HG03342 (cell line): ENCODE results near the gene SOX8.
"Not testable (repeated sequence)": the region's sequence is repeated elsewhere in the genome, so short reads cannot be mapped to it uniquely, and the experiment has no call there.

ENCODE experiments used
- ATAC-seq: cut with Tn5 transposase; IDR thresholded peaks from one replicate; pipeline ENCODE4 v1.9.1; 2021; ENCODE audit warnings: mild to moderate bottlenecking, moderate library complexity; ENCODE audit not compliant: unreplicated experiment

SOX8 gene

DNA sequence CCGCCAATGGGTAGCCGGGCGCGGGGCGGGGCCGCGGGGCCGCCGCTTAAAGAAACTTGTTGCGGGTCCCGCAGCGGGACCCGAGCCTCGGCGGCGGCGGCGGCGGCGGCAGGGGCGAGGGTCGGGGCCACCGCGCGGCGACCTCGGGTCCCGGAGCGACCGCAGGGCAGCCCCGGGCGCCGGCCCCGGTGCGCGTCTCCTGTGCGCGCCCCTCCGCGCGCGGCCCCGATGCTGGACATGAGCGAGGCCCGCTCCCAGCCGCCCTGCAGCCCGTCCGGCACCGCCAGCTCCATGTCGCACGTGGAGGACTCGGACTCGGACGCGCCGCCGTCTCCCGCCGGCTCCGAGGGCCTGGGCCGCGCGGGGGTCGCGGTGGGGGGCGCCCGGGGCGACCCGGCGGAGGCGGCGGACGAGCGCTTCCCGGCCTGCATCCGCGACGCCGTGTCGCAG lies at the start of gene SOX8:
Gene SOX8, plus strand, starts transcription at position 76 of the 450 bp plus-strand sequence. Its CDS starts 153 bp downstream, at position 229.
- no peak for ATAC-seq

DNA sequence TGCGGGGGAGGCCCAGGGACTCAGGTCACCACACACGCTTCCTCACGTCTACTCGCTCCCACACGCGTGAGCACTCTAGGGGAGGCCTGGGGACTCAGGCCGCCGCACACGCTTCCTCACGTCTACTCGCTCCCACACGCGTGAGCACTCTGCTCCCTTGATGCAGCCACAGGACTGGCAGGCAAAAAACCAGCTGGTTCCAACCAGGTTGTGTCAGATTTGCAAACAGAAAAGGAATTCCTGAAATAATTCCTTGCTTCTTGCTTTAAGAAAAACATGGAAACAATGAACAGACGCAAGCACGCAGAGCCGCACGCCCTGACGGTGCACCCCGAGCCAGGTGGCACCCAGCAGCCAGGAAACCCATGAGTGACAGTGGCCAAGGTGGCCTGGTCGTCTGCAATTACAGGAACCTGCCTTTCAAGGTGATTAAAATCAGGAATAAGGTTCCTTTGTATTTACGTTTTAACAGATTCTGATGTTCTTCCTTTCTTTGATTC lies 48.7 kb upstream of the SOX8 start:
- no peak for ATAC-seq

DNA sequence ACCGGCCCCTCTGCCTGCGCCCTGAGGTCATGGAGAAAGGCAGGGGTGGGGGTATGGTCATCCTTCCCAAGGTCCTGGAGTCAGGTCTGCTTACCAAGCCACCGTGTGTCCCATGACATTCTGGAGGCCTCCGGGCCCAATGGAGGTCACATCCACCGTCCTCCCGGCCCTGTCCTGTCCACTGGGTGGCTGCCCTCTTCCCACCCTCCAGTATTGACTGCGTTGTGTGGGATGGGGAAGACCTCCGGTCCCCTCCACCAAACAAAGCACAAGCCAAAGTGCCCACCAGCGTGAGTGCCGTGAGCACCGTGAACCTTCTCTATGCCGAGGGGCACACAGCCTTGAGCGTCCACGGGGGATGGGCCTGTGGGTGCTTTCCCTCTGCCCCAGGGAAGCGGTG lies 48.0 kb upstream of the SOX8 start:
- no peak for ATAC-seq

DNA sequence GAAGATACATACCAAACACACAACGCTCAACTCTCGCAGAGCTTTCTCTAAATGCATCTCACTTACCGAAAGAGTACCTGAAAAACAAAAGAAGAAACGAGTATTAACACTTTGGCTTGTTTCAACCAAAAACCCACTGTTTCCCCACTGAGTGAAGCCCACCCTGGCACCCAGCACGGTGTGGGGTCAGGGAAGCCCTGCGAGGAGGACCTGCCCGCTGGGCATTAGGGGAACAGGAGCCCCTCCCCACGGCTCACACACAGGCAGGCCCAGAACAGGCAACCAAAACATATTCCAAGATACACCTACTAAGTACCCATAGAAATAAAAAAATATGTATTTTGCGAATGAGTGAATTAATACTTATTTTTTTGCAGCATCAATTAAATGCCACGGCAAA lies 47.4 kb upstream of the SOX8 start:
- ATAC-seq: no peak

DNA sequence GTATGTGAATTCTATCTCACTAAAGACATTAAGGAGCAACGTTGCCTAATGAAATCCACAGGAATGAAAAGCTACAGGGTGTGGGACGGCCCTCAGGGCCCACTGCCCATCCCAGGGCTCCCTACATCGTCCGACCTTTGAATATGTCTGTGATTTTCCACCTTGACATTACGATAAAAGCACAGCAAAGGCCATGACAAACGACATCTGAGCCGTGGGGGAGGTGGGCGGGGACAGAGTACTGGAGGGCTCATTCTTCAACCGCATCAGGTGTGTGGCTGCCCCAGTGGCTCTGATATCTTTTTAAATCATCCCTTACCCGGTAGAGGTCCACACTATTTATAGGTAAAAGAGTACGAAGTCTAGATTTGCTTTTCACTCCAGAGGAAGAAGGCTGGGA lies 45.9 kb upstream of the SOX8 start:
- ATAC-seq: no peak

DNA sequence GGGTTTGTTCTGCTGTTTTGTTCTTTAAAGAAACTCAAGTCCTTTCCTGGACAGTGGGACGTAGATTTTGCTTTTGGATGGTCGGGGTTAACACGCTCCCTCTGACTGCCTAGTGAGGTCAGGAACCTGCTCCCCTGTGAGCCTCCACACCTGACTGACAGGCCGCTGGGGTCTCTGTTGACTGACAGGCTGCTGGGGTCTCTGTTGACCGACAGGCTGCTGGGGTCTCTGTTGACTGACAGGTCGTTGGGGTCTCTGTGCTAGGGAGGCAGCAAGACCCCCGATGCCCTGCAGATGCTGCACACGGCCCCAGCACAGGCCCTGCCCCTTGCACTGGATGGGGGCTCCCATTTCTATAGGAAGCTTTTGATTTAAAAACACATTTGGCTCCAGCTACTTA lies 44.3 kb upstream of the SOX8 start:
- ATAC-seq: no peak

DNA sequence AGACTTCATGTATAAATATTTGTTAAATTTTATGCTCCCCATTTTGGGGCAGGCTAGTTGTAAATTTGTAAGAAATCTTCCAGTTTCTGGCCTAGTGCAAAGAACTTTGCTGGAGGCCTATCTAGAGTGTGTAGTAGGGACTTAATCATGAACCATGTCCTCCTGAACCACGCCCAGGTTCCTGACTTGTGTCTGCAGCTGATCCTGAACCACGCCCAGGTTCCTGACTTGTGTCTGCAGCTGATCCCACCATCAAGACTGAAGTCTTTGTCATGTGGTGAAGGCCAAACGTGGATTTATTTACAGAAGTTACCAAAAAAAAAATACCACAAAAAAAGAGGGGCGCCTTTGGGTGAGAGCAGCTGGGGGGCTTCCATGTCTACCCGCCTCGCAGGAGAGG lies 43.8 kb upstream of the SOX8 start:
- ATAC-seq: no peak

DNA sequence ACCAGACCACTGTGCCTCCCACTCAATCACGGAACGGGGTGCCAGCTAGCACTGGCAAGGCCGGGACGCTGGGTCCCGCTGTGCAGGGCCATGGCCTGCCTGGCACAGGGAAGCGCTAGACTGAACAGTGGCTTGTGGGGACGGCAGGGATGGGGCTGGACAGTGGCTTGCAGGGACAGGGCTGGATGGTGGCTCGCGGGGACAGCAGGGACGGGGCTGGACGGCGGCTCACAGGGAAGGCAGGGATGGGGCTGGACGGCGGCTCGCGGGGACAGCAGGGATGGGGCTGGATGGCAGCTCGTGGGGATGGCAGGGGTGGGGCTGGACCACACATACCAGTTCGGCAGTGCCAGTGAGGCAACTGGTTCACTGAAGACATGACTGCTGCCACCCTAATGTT lies 43.4 kb upstream of the SOX8 start:
- no peak for ATAC-seq

DNA sequence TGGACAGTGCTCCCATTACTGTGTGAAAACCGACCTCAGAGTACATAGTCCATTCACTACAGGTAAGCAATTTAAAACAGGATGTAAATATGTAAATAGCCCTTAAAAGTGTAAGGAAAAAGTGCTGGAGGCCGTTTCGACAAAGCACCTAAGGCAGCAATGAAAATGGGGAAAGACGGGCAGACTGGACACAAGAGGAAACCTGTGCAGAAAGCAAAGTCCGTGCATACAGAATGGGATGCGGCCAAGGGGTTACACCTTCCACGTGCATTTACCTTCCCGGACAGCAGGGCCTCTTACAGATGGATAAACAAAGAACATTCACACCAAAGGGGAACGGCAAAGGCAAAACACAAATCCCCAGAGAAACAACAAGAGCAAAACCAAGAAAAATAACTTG lies 42.8 kb upstream of the SOX8 start:
- no peak for ATAC-seq

DNA sequence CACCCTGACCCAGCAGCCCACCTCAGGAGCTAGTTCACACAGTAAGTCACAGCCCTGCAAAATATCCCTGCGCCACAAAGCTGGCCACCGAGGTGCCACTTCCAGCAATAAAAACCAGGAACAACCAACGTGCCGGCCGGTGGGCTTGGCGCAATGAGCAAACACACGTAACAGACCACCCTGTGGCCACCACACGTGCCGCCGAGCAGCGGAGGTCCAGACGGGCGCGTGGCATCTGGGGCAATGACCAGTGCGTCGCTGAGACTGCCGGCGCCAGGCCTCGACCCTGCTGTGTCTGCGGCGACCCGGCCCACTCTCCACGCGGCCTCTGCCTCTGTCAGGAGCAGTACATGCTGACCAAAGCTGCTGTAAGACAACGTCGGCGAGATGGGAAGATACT lies 42.3 kb upstream of the SOX8 start:
- ATAC-seq: no peak

DNA sequence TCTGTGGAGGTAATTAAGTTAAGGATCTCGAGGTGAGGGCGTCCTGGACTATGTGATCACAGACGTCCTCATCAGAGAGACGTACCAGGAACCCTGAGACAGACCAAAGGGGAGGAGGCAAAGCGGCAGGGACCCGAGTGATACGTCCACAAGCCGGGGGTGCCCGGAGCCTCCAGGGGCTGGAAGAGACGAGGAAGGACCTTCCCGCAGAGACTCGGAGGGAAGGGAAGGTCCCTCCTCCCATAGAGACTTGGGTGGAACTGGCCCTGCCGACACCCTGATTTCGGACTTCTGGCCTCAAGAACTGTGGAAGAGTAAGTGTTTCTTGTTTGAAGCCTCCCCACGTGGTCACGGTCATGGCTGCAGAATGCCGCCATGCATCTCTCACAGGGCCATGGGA lies 41.6 kb upstream of the SOX8 start:
- no peak for ATAC-seq

DNA sequence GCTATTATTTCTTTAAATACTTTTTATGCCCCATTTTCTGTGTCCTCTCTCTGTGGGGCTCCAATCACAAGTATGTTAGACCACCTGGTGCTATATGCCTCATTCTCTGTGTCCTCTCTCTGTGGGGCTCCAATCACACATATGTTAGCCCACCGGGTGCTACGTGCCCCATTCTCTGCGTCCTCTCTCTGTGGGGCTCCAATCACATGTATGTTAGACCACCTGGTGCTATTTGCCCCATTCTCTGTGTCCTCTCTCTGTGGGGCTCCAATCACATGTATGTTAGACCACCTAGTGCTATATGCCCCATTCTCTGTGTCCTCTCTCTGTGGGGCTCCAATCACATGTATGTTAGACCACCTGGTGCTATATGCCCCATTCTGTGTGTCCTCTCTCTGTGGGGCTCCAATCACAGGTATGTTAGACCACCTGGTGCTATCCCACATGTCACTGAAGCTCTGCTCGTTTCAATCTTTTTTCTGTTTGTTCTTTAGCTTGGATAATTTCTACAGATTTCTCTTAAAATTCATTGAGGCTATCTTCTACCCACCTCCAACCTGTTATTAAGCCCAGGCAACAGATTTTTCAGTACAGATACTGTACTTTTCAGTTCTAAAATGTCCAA lies 39.0 kb upstream of the SOX8 start:
- ATAC-seq: no peak

DNA sequence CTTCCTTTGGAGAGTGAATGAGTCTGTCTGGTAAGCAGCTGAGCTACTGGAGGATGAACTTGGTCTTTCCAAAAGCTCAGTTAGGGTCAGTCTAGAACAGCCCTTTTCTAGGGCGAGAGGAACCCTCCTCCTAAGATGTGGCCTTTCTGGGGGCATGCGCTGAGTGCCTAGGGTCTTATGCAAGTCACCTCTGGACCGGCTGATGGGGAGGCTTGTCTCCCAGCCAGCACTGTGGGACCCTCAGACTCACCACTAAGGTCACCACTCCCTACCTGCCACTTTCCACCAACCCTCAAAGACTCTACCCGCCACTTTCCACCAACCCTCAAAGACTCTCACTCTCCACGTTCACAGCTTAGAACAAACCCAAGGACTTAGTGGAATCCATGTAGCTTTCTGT lies 37.6 kb upstream of the SOX8 start:
- ATAC-seq: no peak

DNA sequence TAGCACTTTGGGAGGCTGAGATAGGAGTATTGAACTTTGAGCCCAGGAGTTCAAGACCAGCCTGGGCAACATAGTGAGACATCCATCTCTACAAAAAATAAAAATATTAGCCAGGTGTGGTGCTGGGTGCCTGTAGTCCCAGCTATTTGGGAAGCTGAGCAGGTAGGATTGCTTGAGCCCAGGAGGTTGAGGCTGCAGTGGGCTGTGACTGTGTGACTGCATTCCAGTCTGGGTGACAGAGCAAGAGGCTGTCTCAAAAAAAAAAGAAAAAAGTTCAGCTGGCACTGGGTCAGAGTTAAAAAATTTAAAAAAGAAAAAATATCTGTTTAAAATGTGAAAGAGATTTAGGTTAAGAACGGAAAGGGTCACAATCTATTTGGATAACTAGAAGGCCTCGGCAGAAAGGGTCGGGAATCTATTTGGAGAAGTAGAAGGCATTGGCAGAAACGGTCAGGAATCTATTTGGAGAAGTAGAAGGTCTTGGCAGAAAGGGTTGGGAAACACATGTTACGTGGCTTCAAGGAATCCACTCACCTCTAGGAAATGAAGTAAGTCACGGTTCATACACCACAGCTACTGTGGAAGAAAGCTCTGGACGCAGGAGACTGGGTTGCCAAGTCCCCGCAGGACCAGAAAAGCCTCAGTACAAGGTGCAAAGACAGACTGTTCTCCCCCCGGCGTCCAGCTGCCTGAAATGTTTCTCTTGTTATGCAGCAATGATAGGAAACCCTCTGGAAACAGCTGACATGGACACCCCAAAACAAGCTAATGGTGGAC lies 36.1 kb upstream of the SOX8 start:
- ATAC-seq: no peak

DNA sequence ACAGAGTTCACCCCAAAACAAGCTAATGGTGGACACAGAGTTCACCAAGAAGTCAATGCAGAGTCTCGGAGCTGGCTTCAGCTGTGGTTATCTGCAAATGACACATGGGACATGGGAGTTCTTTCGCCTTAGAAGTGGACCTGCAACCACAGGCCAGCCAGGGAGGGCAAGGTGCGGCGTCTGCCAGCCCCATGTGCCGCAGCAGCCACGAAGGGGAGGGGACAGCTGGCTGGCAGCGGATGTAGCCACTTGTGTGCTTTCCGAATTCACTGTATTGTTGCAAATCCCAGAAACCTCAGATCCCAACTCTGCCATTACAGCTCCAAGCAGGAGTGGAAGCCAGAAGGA lies 35.5 kb upstream of the SOX8 start:
- ATAC-seq: no peak

DNA sequence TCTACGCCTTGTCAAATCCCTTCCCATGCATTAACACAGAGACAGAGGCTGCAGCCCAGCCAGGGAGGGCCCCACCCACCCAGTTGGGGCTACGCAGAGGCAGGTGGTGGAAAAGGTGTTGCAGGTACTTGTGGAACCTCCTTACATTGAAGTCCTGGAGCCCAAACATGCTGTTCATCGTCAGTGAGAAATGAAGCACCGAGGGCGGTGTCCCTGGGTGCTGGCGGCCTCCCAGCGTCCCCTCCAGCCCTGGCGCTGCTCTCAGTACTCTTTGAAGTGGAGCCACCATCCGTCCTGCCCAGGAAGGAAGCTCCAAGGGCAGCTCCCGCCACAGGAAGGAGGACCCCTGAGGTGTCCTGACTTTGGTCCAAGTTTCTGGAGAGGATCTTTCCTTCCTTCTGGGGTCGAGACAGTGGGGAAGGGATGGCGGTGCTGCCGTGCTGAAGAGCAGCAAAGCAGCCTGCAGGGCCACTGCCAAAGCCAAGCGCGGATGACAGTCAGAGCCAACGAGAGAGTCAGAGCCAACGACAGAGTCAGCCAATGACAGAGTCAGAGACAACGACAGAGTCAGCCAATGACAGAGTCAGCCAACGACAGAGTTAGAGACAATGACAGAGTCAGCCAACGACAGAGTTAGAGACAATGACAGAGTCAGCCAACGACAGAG lies 34.2 kb upstream of the SOX8 start:
- no peak for ATAC-seq

DNA sequence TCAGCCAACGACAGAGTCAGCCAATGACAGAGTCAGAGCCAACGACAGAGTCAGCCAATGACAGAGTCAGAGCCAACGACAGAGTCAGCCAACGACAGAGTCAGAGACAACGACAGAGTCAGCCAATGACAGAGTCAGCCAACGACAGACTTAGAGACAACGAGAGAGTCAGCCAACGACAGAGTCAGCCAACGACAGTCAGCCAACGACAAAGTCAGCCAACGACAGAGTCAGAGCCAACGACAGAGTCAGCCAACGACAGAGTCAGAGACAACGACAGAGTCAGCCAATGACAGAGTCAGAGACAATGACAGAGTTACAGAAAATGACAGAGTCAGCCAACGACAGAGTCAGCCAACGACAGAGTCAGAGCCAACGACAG lies 33.7 kb upstream of the SOX8 start:
- not testable (repeated sequence) for ATAC-seq

DNA sequence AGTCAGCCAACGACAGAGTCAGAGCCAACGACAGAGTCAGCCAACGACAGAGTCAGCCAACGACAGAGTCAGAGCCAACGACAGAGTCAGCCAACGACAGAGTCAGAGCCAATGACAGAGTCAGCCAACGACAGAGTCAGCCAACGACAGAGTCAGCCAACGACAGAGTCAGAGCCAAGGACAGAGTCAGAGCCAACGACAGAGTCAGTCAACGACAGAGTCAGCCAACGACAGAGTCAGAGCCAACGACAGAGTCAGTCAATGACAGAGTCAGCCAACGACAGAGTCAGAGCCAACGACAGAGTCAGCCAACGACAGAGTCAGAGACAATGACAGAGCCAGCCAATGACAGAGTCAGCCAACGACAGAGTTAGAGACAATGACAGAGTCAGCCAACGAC lies 32.8 kb upstream of the SOX8 start:
- not testable (repeated sequence) for ATAC-seq

DNA sequence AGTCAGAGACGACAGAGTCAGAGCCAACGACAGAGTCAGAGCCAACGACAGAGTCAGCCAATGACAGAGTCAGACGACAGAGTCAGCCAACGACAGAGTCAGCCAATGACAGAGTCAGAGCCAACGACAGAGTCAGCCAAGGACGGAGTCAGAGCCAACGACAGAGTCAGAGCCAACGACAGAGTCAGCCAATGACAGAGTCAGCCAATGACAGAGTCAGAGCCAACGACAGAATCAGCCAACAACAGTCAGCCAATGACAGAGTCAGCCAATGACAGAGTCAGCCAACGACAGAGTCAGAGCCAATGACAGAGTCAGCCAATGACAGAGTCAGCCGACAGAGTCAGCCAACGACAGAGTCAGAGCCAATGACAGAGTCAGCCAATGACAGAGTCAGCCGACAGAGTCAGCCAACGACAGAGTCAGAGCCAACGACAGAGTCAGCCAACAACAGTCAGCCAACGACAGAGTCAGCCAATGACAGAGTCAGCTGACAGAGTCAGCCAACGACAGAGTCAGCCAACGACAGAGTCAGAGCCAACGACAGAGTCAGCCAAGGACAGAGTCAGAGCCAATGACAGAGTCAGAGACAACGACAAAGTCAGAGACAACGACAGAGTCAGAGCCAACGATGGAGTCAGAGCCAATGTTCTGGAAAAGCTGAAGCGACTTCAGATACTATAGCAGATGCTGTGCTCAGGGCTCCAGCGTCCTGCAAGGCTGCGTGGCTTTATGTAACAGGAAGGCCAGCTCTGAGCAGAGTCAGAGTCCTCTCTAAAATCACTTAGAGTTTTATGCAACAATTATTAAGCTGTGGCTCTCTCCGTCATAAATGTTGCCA lies 30.6 kb upstream of the SOX8 start:
- not testable (repeated sequence) for ATAC-seq

DNA sequence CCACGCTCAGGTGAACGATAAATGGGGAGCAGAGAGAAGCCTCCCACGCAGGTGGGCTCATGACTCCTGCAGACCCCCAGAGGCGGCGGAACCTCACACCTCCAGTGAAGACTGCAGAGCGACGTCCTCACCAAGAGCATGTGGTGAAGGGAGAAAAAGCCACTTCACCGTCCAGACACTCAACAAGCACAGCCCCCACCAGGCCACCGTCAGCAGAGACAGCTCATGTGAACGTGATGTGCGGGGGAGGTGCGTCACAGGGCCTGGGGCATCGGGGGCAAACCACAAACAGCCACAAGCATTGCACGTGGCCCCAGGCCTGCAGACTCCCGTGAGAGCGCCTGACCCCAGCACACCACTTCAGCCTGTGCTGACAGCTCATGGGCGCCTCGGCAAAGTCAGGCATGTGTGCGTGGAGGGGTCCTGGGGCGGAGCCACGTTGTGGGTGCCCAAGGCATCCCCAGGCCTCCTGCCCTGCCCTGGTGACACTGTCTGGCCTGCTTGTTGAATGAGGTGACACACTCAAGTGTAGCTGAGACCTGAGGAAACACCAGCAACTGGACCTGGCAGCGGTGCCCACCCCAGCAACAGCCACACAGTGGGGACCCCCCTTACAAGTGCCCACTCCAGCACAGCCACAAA lies 29.8 kb upstream of the SOX8 start:
- no peak for ATAC-seq

DNA sequence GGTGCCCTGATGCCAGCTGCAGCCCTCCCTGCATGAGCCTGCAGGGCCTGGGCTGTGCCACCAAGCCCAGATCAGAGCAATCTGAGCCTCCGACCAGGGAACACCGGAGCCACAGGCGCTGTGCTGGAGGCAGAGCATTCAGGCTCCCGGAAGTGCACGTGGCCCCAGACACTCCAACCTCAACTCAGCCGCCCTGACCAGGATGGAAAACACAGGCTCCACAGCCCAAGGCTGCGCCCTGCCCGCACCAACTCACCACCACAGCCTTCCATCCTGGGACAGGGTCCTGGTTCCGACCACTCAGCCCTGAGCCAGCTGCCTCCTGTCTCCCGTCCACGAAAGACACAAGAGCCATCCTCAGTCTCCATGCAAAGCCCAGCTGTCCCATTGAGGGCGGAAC lies 29.2 kb upstream of the SOX8 start:
- no peak for ATAC-seq
